H9 (cell line): ENCODE data around the gene MYL2. TPM values are rescaled to one million over a fixed set of nuclear protein-coding genes. Genes with fewer than 3 reads are reported as not detected.

Source experiments
- DNase-seq: peaks from one replicate; pipeline ENCODE4 v3.0.0-alpha.2; 2017
- H2AFZ ChIP-seq: one replicate; pipeline ENCODE4 v1.6.1; 2013; ENCODE audit warnings: mild to moderate bottlenecking, low read length, control low read depth, moderate library complexity
- H2AK5ac ChIP-seq: 2 replicates; pipeline ENCODE4 v1.6.1; 2013; ENCODE audit warnings: low read length, control low read depth, mixed read lengths; ENCODE audit not compliant: insufficient read length
- H2BK120ac ChIP-seq: one replicate; pipeline ENCODE4 v1.6.1; 2013; ENCODE audit warnings: low read depth, mild to moderate bottlenecking, low read length, control low read depth, inconsistent platforms; ENCODE audit not compliant: poor library complexity, severe bottlenecking
- H2BK12ac ChIP-seq: 2 replicates; pipeline ENCODE4 v1.6.1; 2013; ENCODE audit warnings: low read length, control low read depth, mixed read lengths, low read depth; ENCODE audit not compliant: insufficient read length
- H2BK15ac ChIP-seq: 2 replicates; pipeline ENCODE4 v1.6.1; 2013; ENCODE audit warnings: low read depth, low read length, control low read depth
- H2BK20ac ChIP-seq: one replicate; pipeline ENCODE4 v1.6.1; 2013; ENCODE audit warnings: low read depth, mild to moderate bottlenecking, low read length, control low read depth, inconsistent platforms; ENCODE audit not compliant: poor library complexity, severe bottlenecking
- H2BK5ac ChIP-seq: 2 replicates; pipeline ENCODE4 v1.6.1; 2013; ENCODE audit warnings: low read length, control low read depth, mixed read lengths; ENCODE audit not compliant: insufficient read length
- H3K14ac ChIP-seq: 2 replicates; pipeline ENCODE4 v1.6.1; 2013; ENCODE audit warnings: low read length, control low read depth; ENCODE audit not compliant: insufficient read depth
- H3K18ac ChIP-seq: 2 replicates; pipeline ENCODE4 v1.6.1; 2013; ENCODE audit warnings: low read depth, mild to moderate bottlenecking, mixed read lengths, low read length, control low read depth; ENCODE audit not compliant: insufficient read length
- H3K23ac ChIP-seq: 2 replicates; pipeline ENCODE4 v1.6.1; 2013; ENCODE audit warnings: low read length, control low read depth, mixed read lengths, low read depth; ENCODE audit not compliant: insufficient read length
- H3K23me2 ChIP-seq: 2 replicates; pipeline ENCODE4 v1.6.1; 2013; ENCODE audit warnings: low read depth, mild to moderate bottlenecking, mixed read lengths, low read length, control low read depth; ENCODE audit not compliant: insufficient read length, poor library complexity, severe bottlenecking
- H3K27ac ChIP-seq: 2 replicates; pipeline ENCODE4 v1.5.1; 2013; ENCODE audit warnings: low read length, control low read depth, mixed read lengths, low read depth; ENCODE audit not compliant: insufficient read length
- H3K27me3 ChIP-seq: 2 replicates; pipeline ENCODE4 v1.6.1; 2013; ENCODE audit warnings: low read length, control low read depth, inconsistent platforms; ENCODE audit not compliant: insufficient read depth
- H3K4ac ChIP-seq: 2 replicates; pipeline ENCODE4 v1.6.1; 2013; ENCODE audit warnings: low read depth, mild to moderate bottlenecking, control low read depth, inconsistent platforms, low read length, moderate library complexity
- H3K4me1 ChIP-seq: 2 replicates; pipeline ENCODE4 v1.6.1; 2013; ENCODE audit warnings: low read length, control low read depth, inconsistent platforms; ENCODE audit not compliant: insufficient read depth
- H3K4me2 ChIP-seq: 2 replicates; pipeline ENCODE4 v1.6.1; 2013; ENCODE audit warnings: low read length, control low read depth, mixed read lengths; ENCODE audit not compliant: insufficient read length, insufficient read depth
- H3K56ac ChIP-seq: 2 replicates; pipeline ENCODE4 v1.6.1; 2013; ENCODE audit warnings: low read depth, mild to moderate bottlenecking, mixed read lengths, low read length, control low read depth; ENCODE audit not compliant: insufficient read length
- H3K79me1 ChIP-seq: 2 replicates; pipeline ENCODE4 v1.6.1; 2013; ENCODE audit warnings: low read depth, mild to moderate bottlenecking, moderate library complexity, low read length, control low read depth, inconsistent platforms; ENCODE audit not compliant: insufficient read depth, poor library complexity, severe bottlenecking
- H3K79me2 ChIP-seq: 2 replicates; pipeline ENCODE4 v1.6.1; 2013; ENCODE audit warnings: low read length, control low read depth, inconsistent platforms; ENCODE audit not compliant: insufficient read depth
- H3K9ac ChIP-seq: 2 replicates; pipeline ENCODE4 v1.6.1; 2013; ENCODE audit warnings: low read length, control low read depth, mixed read lengths; ENCODE audit not compliant: insufficient read length; ENCODE audit errors: extremely low read depth
- H3K9me3 ChIP-seq: one replicate; pipeline ENCODE4 v1.6.1; 2013; ENCODE audit warnings: low read depth, low read length, inconsistent platforms; ENCODE audit not compliant: control insufficient read depth
- H3T11ph ChIP-seq: one replicate; pipeline ENCODE4 v1.6.1; 2013; ENCODE audit warnings: mild to moderate bottlenecking, low read length, control low read depth, inconsistent platforms
- H4K20me1 ChIP-seq: one replicate; pipeline ENCODE4 v1.6.1; 2013; ENCODE audit not compliant: control insufficient read depth, insufficient read length, insufficient read depth
- H4K5ac ChIP-seq: 2 replicates; pipeline ENCODE4 v1.6.1; 2013; ENCODE audit warnings: low read depth, mild to moderate bottlenecking, mixed read lengths, low read length, control low read depth; ENCODE audit not compliant: insufficient read length
- H4K8ac ChIP-seq: replicated peaks from 2 replicates; pipeline ENCODE4 v1.6.1; 2013; ENCODE audit warnings: low read length, control low read depth, mixed read lengths, low read depth; ENCODE audit not compliant: insufficient read length
- H4K91ac ChIP-seq: 2 replicates; pipeline ENCODE4 v1.6.1; 2013; ENCODE audit warnings: low read depth, mild to moderate bottlenecking, moderate library complexity, mixed read lengths, low read length, control low read depth; ENCODE audit not compliant: insufficient read length
- H3K27ac Mint-ChIP-seq, 3 experiments: 2 replicates in 2 of 3; 3 replicates in 1 of 3; pipeline ENCODE4 v1.8.0; 2020 to 2021; ENCODE audit warnings: mixed read lengths in 3 of 3, mild to moderate bottlenecking in 1 of 3, moderate library complexity in 1 of 3
- H3K27me3 Mint-ChIP-seq: 2 replicates; pipeline ENCODE4 v1.8.0; 2021; ENCODE audit warnings: low read depth, mild to moderate bottlenecking, moderate library complexity, mixed read lengths
- H3K36me3 Mint-ChIP-seq, 3 experiments: 2 replicates in 2 of 3; 3 replicates in 1 of 3; pipeline ENCODE4 v1.8.0; 2020 to 2021; ENCODE audit warnings: low read depth in 3 of 3, mixed read lengths in 3 of 3; ENCODE audit not compliant: insufficient read depth in 1 of 3
- H3K4me1 Mint-ChIP-seq, 2 experiments: 2 replicates each; pipeline ENCODE4 v1.8.0; 2020; ENCODE audit warnings: mixed read lengths in 2 of 2
- H3K4me3 Mint-ChIP-seq, 2 experiments: 2 replicates in 1 of 2; 3 replicates in 1 of 2; pipeline ENCODE4 v1.8.0; 2020 to 2021; ENCODE audit warnings: mild to moderate bottlenecking in 2 of 2, mixed read lengths in 2 of 2, moderate library complexity in 1 of 2
- H3K9me3 Mint-ChIP-seq, 2 experiments: 2 replicates in 1 of 2; 3 replicates in 1 of 2; pipeline ENCODE4 v1.8.0; 2020; ENCODE audit warnings: mild to moderate bottlenecking in 2 of 2, mixed read lengths in 2 of 2, moderate library complexity in 1 of 2
- WGBS: extraction: QIAGEN DNeasy Blood & Tissue Kit; methylation state at CpG from one replicate; pipeline ENCODE4 v1.1.7; 2013; ENCODE audit warnings: missing lambda C conversion rate, low lambda C conversion rate, mixed read lengths; ENCODE audit not compliant: insufficient read length; ENCODE audit errors: extremely low coverage; 5-methylcytosine and 5-hydroxymethylcytosine counted together
- total RNA-seq: library from RNA; stranded (reverse); gene quantifications from 2 replicates; pipeline ENCODE4 v1.2.1, GENCODE V29; 2021
- TF ChIP-seq, protein P1 (sequence below): fragments of 200-600 bp; sonication (generic); conservative IDR thresholded peaks from 3 replicates; pipeline ENCODE4 v1.8.0; 2021; ENCODE audit warnings: antibody characterized with exemption, mild to moderate bottlenecking

Gene MYL2
- total RNA-seq, 1 experiment from 2014 or later: not detected

DNA sequence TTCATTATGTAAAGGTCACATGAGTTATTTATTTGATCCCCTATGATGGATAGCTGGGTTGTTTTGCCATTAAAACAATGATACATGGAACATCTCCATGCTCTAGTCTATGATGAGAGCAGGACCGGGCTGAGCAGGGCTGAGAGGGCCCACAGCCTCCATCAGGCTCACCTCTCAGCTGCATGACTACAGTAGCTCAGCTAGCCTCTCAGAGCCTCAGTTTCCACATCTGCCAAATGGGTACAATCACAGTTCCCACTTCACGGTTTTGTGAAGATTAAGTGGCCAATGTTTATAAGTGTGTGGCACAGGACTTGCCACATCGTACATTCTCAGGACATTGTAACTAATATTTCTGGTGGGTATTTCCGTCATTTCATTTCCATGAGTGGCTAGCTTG lies 19.9 kb upstream of the MYL2 start:
- Histone ChIP-seq H3K23me2 (peaks cover 4% of the 10 kb centered on the region), H2BK20ac (no peak overlapping the region), H3K14ac (no peak overlapping the region), H3K56ac (no peak overlapping the region), H3K9ac (no peak overlapping the region), H4K20me1 (no peaks in the 10 kb centered on the region), H3K4me1 (peaks cover 5% of the 10 kb centered on the region; the same call in 1 of the 2 replicates), H3K23ac (no peak overlapping the region), H4K5ac (no peak overlapping the region), H4K91ac (no peak overlapping the region), H3K27me3 (no peaks in the 10 kb centered on the region), H2BK120ac (no peak overlapping the region), H3T11ph (no peak overlapping the region), H2AK5ac (no peak overlapping the region), H2BK12ac (no peak overlapping the region), H3K27ac (no peak overlapping the region), H3K79me2 (no peaks in the 10 kb centered on the region; the same call in 1 of the 2 replicates), H3K18ac (no peak overlapping the region), H2BK15ac (no peak overlapping the region), H3K79me1 (no peaks in the 10 kb centered on the region), H3K4me2 (no peak overlapping the region), H3K4ac (no peak overlapping the region), H2AFZ (no peak overlapping the region), H3K9me3 (no peaks in the 10 kb centered on the region), H4K8ac (no peak overlapping the region), H2BK5ac (no peak overlapping the region)
- WGBS: no CpG with 5 or more reads among the region's 4 CpGs
- Mint-ChIP-seq H3K4me1 (peaks cover 32 to 34% of the 10 kb centered on the region in 2 experiments), H3K36me3 (peaks cover 2 to 39% (median 6%) of the 10 kb centered on the region in 3 experiments), H3K27me3 (no peaks in the 10 kb centered on the region), H3K27ac (no peak overlapping the region), H3K9me3 (peaks cover 2 to 4% of the 10 kb centered on the region in 2 experiments; a peak in 3 of 5 replicates), H3K4me3 (no peak overlapping the region)
- TF ChIP-seq, protein P1, sequence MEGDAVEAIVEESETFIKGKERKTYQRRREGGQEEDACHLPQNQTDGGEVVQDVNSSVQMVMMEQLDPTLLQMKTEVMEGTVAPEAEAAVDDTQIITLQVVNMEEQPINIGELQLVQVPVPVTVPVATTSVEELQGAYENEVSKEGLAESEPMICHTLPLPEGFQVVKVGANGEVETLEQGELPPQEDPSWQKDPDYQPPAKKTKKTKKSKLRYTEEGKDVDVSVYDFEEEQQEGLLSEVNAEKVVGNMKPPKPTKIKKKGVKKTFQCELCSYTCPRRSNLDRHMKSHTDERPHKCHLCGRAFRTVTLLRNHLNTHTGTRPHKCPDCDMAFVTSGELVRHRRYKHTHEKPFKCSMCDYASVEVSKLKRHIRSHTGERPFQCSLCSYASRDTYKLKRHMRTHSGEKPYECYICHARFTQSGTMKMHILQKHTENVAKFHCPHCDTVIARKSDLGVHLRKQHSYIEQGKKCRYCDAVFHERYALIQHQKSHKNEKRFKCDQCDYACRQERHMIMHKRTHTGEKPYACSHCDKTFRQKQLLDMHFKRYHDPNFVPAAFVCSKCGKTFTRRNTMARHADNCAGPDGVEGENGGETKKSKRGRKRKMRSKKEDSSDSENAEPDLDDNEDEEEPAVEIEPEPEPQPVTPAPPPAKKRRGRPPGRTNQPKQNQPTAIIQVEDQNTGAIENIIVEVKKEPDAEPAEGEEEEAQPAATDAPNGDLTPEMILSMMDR: no peak
- DNase-seq: peak; percentile 12
